Chondrocyte (in vitro differentiated cells): ENCODE results near the gene LY6G5B. TPM values are rescaled to one million over a fixed set of nuclear protein-coding genes. Genes with fewer than 3 reads are reported as not detected.

Experiments used
- DNase-seq: peaks from one replicate; pipeline ENCODE4 v3.0.0; 2021; ENCODE audit warnings: mixed read lengths, low spot score
- H3K27ac Mint-ChIP-seq: one replicate; pipeline ENCODE4 v1.8.0; 2021; ENCODE audit warnings: mild to moderate bottlenecking, moderate library complexity, mixed read lengths; ENCODE audit not compliant: unreplicated experiment
- H3K27me3 Mint-ChIP-seq: 2 replicates; pipeline ENCODE4 v1.8.0; 2021; ENCODE audit warnings: low read depth, mixed read lengths
- H3K36me3 Mint-ChIP-seq: 2 replicates; pipeline ENCODE4 v1.8.0; 2021; ENCODE audit warnings: low read depth, mixed read lengths
- H3K4me1 Mint-ChIP-seq: 2 replicates; pipeline ENCODE4 v1.8.0; 2021; ENCODE audit warnings: low read depth, mild to moderate bottlenecking, mixed read lengths
- H3K4me3 Mint-ChIP-seq: one replicate; pipeline ENCODE4 v1.8.0; 2021; ENCODE audit warnings: mild to moderate bottlenecking, moderate library complexity, mixed read lengths; ENCODE audit not compliant: unreplicated experiment
- H3K9me3 Mint-ChIP-seq: 2 replicates; pipeline ENCODE4 v1.8.0; 2021; ENCODE audit warnings: low read depth, mixed read lengths
- total RNA-seq: library from RNA; stranded (reverse); gene quantifications from 3 replicates; pipeline ENCODE4 v1.2.1, GENCODE V29; 2021
- TF ChIP-seq, protein P1 (sequence below): fragments of 200-600 bp; sonication (generic); IDR thresholded peaks from 2 replicates; pipeline ENCODE4 v1.5.0; 2021; ENCODE audit warnings: antibody characterized with exemption, mild to moderate bottlenecking, moderate library complexity

The LY6G5B gene
- total RNA-seq, 1 donor from 2014 or later: 10.2 TPM

DNA sequence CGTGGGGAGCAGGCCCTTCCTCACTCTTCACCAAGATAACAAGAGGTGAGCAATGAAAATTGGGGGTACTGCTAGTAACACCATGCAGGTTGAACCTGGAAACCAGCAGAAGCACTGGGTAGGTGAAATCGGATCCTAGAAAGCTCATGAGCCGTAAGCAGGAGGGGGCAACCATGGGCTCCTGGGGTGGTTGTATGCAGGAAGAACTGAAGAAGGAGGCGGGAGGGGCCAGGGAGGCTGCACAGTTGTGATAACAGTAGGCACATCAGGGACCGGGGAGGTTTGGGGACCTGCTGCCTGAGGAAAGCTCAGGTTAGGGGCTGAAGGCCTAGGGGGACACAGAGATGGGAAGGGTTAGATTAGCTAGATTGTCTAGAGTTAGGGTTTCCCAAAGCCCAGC lies 16.7 kb downstream of the LY6G5B start:
- Mint-ChIP-seq H3K4me1 (peaks cover 2% of the 10 kb centered on the region), H3K4me3 (no peak overlapping the region), H3K27ac (no peak overlapping the region), H3K36me3 (peaks cover 19% of the 10 kb centered on the region), H3K9me3 (no peaks in the 10 kb centered on the region), H3K27me3 (no peaks in the 10 kb centered on the region)
- no peak for DNase-seq
- TF ChIP-seq, protein P1, sequence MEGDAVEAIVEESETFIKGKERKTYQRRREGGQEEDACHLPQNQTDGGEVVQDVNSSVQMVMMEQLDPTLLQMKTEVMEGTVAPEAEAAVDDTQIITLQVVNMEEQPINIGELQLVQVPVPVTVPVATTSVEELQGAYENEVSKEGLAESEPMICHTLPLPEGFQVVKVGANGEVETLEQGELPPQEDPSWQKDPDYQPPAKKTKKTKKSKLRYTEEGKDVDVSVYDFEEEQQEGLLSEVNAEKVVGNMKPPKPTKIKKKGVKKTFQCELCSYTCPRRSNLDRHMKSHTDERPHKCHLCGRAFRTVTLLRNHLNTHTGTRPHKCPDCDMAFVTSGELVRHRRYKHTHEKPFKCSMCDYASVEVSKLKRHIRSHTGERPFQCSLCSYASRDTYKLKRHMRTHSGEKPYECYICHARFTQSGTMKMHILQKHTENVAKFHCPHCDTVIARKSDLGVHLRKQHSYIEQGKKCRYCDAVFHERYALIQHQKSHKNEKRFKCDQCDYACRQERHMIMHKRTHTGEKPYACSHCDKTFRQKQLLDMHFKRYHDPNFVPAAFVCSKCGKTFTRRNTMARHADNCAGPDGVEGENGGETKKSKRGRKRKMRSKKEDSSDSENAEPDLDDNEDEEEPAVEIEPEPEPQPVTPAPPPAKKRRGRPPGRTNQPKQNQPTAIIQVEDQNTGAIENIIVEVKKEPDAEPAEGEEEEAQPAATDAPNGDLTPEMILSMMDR: no peak

DNA sequence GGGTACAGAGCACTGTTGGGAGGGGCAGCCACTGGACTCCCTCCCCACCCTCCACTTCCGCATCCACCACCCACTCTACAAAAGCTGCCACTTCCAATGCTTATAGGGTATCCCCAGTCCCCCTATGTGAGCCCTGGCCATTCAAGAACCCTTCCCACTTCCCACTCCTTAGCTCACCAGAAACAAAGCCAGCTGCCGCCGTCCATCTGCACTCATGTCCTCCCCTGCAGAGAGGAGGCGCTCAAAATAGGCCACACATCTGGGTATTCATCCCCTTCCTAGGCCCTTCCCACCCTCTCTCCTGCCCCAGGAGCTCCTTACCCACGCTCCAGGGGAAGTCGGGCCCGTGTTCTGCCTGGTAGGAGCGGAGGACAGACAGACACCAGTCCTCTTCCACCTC lies 17.5 kb downstream of the LY6G5B start:
- H3K36me3 Mint-ChIP-seq: peaks cover 20% of the 10 kb centered on the region
- H3K27me3 Mint-ChIP-seq: no peaks in the 10 kb centered on the region
- TF ChIP-seq, protein P1: no peak
- H3K27ac Mint-ChIP-seq: no peak overlapping the region
- H3K4me3 Mint-ChIP-seq: no peak overlapping the region
- DNase-seq: no peak
- no peaks in the 10 kb centered on the region for H3K9me3 Mint-ChIP-seq
- H3K4me1 Mint-ChIP-seq: no peaks in the 10 kb centered on the region

DNA sequence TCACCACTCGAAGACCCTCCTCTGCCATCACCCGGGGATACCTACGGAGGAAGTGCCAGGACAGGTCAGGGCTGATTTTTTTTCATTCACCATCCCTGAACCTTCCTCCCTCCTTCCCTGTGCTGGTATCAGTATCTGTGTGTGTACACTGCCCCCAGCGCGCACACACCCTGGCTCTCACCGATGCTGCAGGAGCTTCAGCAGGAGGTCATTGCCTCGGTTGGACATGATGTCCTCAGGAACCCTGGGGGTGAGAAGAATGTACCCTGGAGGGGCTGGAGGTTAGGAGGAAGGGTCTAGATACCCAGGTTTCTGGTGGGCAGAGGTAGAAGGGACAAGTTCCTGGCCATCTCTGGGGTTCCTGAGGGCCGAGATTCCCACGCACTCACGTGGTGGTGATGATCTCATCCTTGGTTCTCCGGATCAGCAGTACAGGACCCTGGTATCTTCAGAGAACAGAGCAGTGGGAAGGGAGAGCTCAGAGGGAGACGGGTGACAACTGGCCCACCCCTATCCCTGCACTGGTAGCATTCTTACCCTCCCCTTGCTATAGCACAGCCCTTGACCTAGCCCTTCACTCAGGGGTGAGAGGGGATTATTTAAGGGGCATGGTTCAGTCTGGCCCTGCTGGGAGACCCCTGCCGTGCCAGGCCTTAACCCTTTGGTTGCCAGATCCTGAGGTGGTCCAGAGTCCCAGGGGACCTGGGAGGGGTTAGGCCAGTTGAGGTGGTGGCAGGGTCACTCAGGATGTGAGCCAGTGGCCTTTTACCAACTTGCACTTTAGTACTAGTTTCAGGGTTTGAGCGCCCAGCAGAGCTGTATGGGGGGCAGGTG lies 18.3 kb downstream of the LY6G5B start:
- Mint-ChIP-seq H3K36me3 (peaks cover 26% of the 10 kb centered on the region), H3K27me3 (no peaks in the 10 kb centered on the region), H3K27ac (no peak overlapping the region), H3K4me1 (no peaks in the 10 kb centered on the region), H3K4me3 (no peak overlapping the region), H3K9me3 (no peaks in the 10 kb centered on the region)
- DNase-seq: no peak
- TF ChIP-seq, protein P1: no peak

DNA sequence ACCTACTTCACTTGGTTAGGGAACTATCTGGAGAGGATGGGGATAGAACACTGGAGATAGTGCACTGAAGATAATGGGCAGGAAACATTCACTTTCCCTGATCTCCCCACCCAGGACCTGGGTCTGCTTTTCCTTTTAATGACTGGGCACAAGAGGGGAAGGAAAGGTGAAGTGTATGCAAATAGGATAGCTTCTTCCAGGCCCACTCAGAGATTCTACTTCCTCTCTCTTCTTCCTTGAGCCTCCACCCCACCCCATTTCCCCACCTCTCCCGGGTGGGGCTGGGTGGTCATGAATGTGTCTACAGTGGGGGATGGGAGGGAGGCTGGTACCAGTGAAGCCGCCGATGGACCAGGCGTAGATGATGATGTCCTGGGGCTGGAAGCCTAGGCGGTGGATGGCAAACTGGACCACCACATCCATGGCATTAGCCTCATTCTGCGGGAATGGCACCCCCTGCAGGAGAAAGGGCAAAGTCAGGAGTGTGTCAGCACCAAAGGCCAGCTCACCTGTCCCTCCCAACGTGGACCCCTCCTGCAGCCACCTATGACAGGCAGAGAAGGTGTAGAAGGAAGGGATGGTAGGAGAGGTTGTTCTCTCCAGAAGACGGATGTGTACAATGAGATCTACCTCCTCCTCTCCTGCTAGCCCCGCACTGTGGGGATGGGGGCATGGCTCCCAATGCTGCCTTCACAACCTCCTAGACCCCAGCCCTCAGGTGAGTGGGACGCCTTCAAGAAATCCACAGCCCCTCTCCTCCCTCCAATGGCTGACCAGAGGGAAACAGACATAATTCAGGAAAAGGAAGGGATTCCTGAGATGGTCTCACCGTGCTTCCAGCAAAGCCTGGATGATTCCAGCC lies 19.7 kb downstream of the LY6G5B start:
- Mint-ChIP-seq H3K27me3 (no peaks in the 10 kb centered on the region), H3K4me1 (no peaks in the 10 kb centered on the region), H3K27ac (no peak overlapping the region), H3K36me3 (peaks cover 29% of the 10 kb centered on the region), H3K4me3 (no peak overlapping the region), H3K9me3 (no peaks in the 10 kb centered on the region)
- DNase-seq: no peak
- TF ChIP-seq, protein P1: peak; percentile 67
